ENCODE measurements around the gene ING3. TPM values are rescaled to one million over a fixed set of nuclear protein-coding genes. Genes with fewer than 3 reads are reported as not detected.

Gene ING3
- total and polyA plus RNA-seq, 9 of the 15 experiments (the other 6 are each of a cell fraction or from before 2014, with no cell fraction given), result 22.8 to 233 (median 50.4) TPM

- TF ChIP-seq, protein P1, sequence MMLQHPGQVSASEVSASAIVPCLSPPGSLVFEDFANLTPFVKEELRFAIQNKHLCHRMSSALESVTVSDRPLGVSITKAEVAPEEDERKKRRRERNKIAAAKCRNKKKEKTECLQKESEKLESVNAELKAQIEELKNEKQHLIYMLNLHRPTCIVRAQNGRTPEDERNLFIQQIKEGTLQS (IDR thresholded peaks at IDR 0.05), result no peak
- TF ChIP-seq, protein P1 (CRISPR knock-in tag; conservative IDR thresholded peaks at IDR 0.05), result no peak
- TF ChIP-seq POLR2G (IDR thresholded peaks at IDR 0.05; ENCODE audit: low read depth, low read length) (no peak), KLF13 (tag; IDR thresholded peaks at IDR 0.05; ENCODE audit: borderline replicate concordance, low read depth) (no peak), PRDM10 (IDR thresholded peaks at IDR 0.05; ENCODE audit: partially characterized antibody) (no peak), CBFA2T2 (conservative IDR thresholded peaks at IDR 0.05) (no peak), KDM1A (IDR thresholded peaks at IDR 0.05) (peak; percentile 60 to 64; a peak in 3 of 4 replicates), NCOA6 (IDR thresholded peaks at IDR 0.05) (no peak), TAF1 (IDR thresholded peaks at IDR 0.05; ENCODE audit: control insufficient read depth, extremely low read depth, insufficient read depth, low read length, severe bottlenecking) (no peak), ASH1L (IDR thresholded peaks at IDR 0.05; ENCODE audit: borderline replicate concordance, low read depth, partially characterized antibody) (peak; percentile 32), DMBX1 (CRISPR knock-in tag; IDR thresholded peaks at IDR 0.05; ENCODE audit: borderline replicate concordance) (no peak), CC2D1A (IDR thresholded peaks at IDR 0.05) (peak; percentile 46; the same call in 1 of the 2 replicates), ZNF316 (IDR thresholded peaks at IDR 0.05) (0 out of 2 replicates have a peak, but pooled peaks have one; percentile 5), ELF4 (CRISPR knock-in tag; IDR thresholded peaks at IDR 0.05) (peak; percentile 81; the same call in 1 of the 2 replicates)
- TF ChIP-seq, protein P2, sequence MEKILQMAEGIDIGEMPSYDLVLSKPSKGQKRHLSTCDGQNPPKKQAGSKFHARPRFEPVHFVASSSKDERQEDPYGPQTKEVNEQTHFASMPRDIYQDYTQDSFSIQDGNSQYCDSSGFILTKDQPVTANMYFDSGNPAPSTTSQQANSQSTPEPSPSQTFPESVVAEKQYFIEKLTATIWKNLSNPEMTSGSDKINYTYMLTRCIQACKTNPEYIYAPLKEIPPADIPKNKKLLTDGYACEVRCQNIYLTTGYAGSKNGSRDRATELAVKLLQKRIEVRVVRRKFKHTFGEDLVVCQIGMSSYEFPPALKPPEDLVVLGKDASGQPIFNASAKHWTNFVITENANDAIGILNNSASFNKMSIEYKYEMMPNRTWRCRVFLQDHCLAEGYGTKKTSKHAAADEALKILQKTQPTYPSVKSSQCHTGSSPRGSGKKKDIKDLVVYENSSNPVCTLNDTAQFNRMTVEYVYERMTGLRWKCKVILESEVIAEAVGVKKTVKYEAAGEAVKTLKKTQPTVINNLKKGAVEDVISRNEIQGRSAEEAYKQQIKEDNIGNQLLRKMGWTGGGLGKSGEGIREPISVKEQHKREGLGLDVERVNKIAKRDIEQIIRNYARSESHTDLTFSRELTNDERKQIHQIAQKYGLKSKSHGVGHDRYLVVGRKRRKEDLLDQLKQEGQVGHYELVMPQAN (IDR thresholded peaks at IDR 0.05; ENCODE audit: borderline replicate concordance), result 0 out of 2 replicates have a peak, but pooled peaks have one; percentile 48
- TF ChIP-seq, protein P3, sequence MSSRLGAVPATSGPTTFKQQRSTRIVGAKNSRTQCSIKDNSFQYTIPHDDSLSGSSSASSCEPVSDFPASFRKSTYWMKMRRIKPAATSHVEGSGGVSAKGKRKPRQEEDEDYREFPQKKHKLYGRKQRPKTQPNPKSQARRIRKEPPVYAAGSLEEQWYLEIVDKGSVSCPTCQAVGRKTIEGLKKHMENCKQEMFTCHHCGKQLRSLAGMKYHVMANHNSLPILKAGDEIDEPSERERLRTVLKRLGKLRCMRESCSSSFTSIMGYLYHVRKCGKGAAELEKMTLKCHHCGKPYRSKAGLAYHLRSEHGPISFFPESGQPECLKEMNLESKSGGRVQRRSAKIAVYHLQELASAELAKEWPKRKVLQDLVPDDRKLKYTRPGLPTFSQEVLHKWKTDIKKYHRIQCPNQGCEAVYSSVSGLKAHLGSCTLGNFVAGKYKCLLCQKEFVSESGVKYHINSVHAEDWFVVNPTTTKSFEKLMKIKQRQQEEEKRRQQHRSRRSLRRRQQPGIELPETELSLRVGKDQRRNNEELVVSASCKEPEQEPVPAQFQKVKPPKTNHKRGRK (tag; IDR thresholded peaks at IDR 0.05), result peak; percentile 96
- TF ChIP-seq, protein P4, sequence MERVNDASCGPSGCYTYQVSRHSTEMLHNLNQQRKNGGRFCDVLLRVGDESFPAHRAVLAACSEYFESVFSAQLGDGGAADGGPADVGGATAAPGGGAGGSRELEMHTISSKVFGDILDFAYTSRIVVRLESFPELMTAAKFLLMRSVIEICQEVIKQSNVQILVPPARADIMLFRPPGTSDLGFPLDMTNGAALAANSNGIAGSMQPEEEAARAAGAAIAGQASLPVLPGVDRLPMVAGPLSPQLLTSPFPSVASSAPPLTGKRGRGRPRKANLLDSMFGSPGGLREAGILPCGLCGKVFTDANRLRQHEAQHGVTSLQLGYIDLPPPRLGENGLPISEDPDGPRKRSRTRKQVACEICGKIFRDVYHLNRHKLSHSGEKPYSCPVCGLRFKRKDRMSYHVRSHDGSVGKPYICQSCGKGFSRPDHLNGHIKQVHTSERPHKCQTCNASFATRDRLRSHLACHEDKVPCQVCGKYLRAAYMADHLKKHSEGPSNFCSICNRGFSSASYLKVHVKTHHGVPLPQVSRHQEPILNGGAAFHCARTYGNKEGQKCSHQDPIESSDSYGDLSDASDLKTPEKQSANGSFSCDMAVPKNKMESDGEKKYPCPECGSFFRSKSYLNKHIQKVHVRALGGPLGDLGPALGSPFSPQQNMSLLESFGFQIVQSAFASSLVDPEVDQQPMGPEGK (CRISPR knock-in tag; IDR thresholded peaks at IDR 0.05; ENCODE audit: borderline replicate concordance), result no peak
These were observed 45.1 kb downstream of the ING3 start (continued) for GRCh38 chr7:120995654-120996053.
